DMS79 treated with DMSO at 0.1 percent for 48 hours (cell line): ENCODE measurements around the gene DUS3L.
A peak's percentile ranks its signal among the peaks of the same experiment; 100 is the strongest.
"Not testable (repeated sequence)": the region's sequence is repeated elsewhere in the genome, so short reads cannot be mapped to it uniquely, and the experiment has no call there.

Experiments
- DNase-seq: peaks from one replicate; lab custom pipeline; 2025; lab: John Stamatoyannopoulos, UW

The DUS3L gene

GRCh38 chr19:5774921-5775320 lies 16.0 kb downstream of the DUS3L start:
- DNase-seq = no peak

- DNase-seq = no peak
Measured at GRCh38 chr19:5773276-5773675, 17.7 kb downstream of the DUS3L start.

DNA sequence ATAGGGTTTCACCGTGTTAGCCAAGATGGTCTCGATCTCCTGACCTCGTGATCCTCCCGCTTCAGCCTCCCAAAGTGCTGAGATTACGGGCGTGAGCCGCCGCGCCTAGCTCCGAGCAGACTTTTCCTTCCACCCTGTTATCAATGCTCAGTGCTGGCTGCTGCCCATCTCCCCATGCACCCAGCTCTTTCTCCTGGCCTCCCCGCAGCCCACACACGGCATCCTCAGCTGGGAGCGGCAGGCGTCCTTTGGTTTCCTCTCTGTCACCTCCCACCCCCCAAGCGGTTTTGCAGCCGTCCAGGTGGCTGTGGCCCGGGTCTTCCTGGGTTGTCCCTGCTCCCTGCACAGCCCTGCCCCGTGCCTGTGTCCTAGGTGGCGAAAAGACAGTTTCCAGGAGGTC lies 18.5 kb downstream of the DUS3L start:
- no peak for DNase-seq

DNA sequence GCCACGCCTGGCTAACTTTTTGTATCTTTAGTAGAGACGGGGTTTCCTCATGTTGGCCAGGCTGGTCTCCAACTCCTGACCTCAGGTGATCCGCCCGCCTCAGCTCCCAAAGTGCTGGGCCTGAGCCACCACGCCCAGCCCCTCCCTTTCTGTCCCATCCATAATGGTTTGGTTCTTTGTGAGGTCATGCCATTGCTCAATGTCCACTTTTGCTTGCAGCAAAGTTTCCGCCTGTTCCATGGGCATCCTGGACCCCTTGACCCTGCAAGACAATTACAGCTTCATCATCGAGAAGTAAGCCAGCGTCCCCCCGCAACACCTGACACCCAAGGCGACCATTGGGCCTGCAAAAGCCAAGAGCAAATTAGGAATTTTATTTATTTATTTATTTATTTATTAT lies 23.0 kb downstream of the DUS3L start:
- no peak for DNase-seq

DNA sequence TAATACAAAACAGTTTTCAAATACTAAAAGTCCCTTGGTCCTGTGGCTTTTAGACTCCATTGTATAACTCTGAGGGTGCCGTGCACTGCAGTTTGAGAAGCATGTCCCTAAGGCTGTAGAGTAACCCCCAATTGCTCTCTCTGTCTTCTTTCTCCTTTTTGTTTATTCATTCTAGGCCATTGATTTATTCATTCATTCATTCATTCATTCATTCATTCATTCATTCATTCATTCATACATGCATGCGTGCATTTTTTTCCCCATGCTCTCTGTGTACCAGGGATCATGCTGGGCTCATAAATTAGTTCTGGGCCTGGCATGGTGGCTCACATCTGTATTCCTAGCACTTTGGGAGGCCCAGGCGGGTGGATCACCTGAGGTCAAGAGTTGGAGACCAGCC lies 25.7 kb downstream of the DUS3L start:
- no peak for DNase-seq

- DNase-seq = no peak
Measured at GRCh38 chr19:5762608-5763217, 28.2 kb downstream of the DUS3L start.

DNA sequence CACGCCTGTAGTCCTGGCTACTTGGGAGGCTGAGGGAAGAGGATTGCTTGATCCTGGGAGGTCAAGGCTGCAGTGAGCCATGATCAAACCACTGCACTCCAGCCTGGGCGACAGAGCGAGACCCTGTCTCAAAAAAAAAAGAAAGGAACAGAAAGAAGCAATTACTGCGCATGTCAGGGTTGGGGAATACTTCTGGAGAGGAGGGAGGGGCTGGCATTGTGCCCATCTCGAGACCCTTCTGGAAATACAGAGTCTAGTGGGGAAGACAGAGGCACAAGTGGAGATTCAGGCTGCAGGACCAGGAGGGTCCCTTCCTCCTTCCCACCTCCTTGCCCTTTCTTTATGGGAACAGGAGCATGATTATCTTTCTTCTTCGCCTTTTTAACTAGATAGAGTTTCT lies 37.2 kb downstream of the DUS3L start:
- no peak for DNase-seq

GRCh38 chr19:5751709-5752108 lies 39.3 kb downstream of the DUS3L start:
- no peak for DNase-seq

- no peak for DNase-seq
Measured at GRCh38 chr19:5749505-5749904, 41.5 kb downstream of the DUS3L start.

DNA sequence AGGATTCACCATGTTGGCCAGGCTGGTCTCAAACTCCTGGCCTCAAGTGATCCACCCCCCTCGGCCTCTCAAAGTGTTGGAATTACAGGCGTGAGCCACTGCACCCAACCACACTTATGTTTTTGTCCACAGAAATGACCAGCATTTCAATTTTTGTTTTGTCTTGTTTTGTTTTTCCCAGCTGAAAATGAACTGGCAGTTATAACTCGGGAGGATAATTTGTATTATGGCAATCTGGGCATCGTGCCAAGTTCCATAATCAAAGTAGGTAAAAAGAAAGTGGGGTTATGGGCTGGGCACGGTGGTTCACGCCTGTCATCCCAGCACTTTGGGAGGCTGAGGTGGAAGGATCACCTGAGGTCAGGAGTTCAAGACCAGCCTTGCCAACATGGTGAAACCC lies 42.0 kb downstream of the DUS3L start:
- peak; percentile 6 for DNase-seq

DNA sequence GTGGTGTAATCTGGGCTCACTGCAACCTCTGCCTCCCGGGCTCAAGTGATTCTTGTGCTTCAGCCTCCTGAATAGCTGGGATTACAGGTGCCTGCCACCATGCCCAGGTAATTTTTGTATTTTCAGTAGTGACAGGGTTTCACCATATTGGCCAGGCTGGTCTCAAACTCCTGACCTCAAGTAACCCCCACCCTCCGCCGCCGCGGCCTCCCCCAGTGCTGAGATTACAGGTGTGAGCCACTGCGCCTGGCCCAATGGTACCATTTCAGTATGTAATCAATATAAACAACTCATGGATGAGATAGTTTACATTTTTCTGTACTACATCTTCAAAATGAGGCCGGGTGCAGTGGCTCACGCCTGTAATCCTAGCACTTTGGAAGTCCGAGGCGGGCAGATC lies 46.0 kb downstream of the DUS3L start:
- not testable (repeated sequence) for DNase-seq

DNA sequence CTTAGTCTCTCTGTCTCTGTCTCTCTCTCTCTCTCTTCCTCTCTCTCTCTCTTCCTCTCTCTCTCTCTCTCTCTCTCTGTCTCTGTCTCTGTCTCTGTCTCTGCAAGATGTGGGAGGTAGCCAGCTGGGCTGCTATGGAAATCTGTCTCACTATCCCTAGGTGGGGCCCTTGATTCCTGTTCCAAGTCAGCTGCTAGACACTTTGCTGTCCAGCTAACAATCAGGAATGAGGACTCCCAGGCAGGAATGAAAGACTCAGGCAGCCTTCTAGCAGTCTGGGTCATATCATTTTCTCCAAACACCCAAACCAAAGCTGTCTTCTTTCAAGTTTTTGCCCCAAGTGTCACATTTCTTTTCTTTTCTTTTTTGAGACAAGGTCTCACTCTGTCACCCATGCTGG lies 47.3 kb downstream of the DUS3L start:
- no peak for DNase-seq

DNA sequence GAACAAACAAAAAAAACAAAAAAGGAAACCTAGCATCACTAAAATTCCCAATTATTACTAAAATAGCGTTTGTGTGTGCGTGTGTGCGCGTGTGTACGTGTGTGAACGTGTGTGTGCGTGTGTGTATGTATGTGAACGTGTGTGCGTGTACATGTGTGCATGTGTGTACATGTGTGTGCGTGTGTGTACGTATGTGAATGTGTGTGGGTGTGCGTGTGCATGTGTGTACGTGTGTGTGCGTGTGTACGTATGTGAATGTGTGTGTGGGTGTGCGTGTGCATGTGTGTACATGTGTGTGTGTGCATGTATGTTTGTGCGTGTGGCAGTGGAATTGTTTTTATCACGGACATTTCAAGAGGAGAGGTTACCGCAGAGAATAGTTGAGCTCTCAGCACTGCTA lies 48.9 kb downstream of the DUS3L start:
- DNase-seq = no peak

GRCh38 chr19:5738423-5738822 lies 52.5 kb downstream of the DUS3L start:
- DNase-seq = no peak
